DND-41 (cell line): ENCODE measurements around the gene BRMS1.
A peak's percentile ranks its signal among the peaks of the same experiment; 100 is the strongest.

Experiments
- ATAC-seq: fragments of 200-7000 bp; cut with Tn5 transposase; 3 replicates; pipeline ENCODE4 v1.9.1; 2021; ENCODE audit warnings: low read depth; ENCODE audit not compliant: insufficient read depth
- DNase-seq: peaks from one replicate; pipeline ENCODE4 v3.0.0-alpha.2; 2020
- H2AFZ ChIP-seq: 2 replicates; pipeline ENCODE4 v1.6.0; 2012; ENCODE audit warnings: low read depth, low read length
- H3K27ac ChIP-seq: 2 replicates; pipeline ENCODE4 v1.5.1; 2012; ENCODE audit warnings: low read length, inconsistent platforms
- H3K27me3 ChIP-seq: fragments of 200-600 bp; sonication (generic); 2 replicates; pipeline ENCODE4 v1.6.0; 2012; ENCODE audit warnings: low read length, mild to moderate bottlenecking, inconsistent platforms; ENCODE audit not compliant: insufficient read depth, poor library complexity
- H3K36me3 ChIP-seq: 2 replicates; pipeline ENCODE4 v1.5.1; 2012; ENCODE audit warnings: low read length, inconsistent platforms; ENCODE audit not compliant: insufficient read depth
- H3K4me1 ChIP-seq: 2 replicates; pipeline ENCODE4 v1.5.1; 2012; ENCODE audit warnings: mild to moderate bottlenecking, low read length; ENCODE audit not compliant: insufficient read depth
- H3K4me2 ChIP-seq: 2 replicates; pipeline ENCODE4 v1.6.0; 2012; ENCODE audit warnings: mild to moderate bottlenecking, moderate library complexity, low read length, inconsistent platforms; ENCODE audit not compliant: insufficient read depth
- H3K4me3 ChIP-seq, 2 experiments: fragments of 200-600 bp in 1 of 2; shearing (Covaris generic) in 1 of 2; 2 replicates each; pipeline ENCODE4 v1.5.1; 2012 to 2016; ENCODE audit warnings: inconsistent platforms in 2 of 2, low read length in 2 of 2, mild to moderate bottlenecking in 2 of 2, low read depth in 1 of 2, moderate library complexity in 1 of 2
- H3K79me2 ChIP-seq: 2 replicates; pipeline ENCODE4 v1.6.0; 2012; ENCODE audit warnings: low read length, inconsistent platforms; ENCODE audit not compliant: insufficient read depth
- H3K9ac ChIP-seq: 2 replicates; pipeline ENCODE4 v1.6.0; 2012; ENCODE audit warnings: low read depth, mild to moderate bottlenecking, inconsistent platforms, low read length, moderate library complexity
- H3K9me3 ChIP-seq: 2 replicates; pipeline ENCODE4 v1.5.1; 2012; ENCODE audit warnings: low read length, moderate library complexity, mild to moderate bottlenecking, inconsistent platforms; ENCODE audit not compliant: insufficient read depth, severe bottlenecking
- H4K20me1 ChIP-seq: 2 replicates; pipeline ENCODE4 v1.6.0; 2012; ENCODE audit warnings: low read length; ENCODE audit not compliant: insufficient read depth
- CTCF ChIP-seq: IDR thresholded peaks from 2 replicates; pipeline ENCODE4 v1.5.1; 2012; ENCODE audit warnings: borderline replicate concordance, low read length, moderate library complexity, mild to moderate bottlenecking; ENCODE audit not compliant: poor library complexity, severe bottlenecking; ENCODE audit errors: extremely low read depth
- EZH2 ChIP-seq: IDR thresholded peaks from 3 replicates; pipeline ENCODE4 v1.6.1; 2012; ENCODE audit warnings: borderline replicate concordance, low read depth, mild to moderate bottlenecking, moderate library complexity, low read length, inconsistent platforms; ENCODE audit not compliant: severe bottlenecking

BRMS1 gene

GRCh38 chr11:66347425-66348276 is 2.7 kb upstream of the BRMS1 start, which contains the start of gene B4GAT1:
TSS of gene B4GAT1 (minus strand) at chr11:66347629. CDS start at chr11:66347545, 84 bp downstream.
- H3K4me3 ChIP-seq: peak within 1 kb of the TSS; percentile 27 to 92; a peak in 3 of 4 replicates
- peak within 1 kb of the TSS; percentile 78 for H3K4me2 ChIP-seq
- peaks cover 56% of the 10 kb centered on the region for H3K4me1 ChIP-seq
- peak within 1 kb of the TSS; percentile 82 for H3K9ac ChIP-seq
- peaks cover 4% of the 10 kb centered on the region; the same call in 1 of the 2 replicates for H4K20me1 ChIP-seq
- TF ChIP-seq CTCF (no peak), EZH2 (no peak)
- H3K27ac ChIP-seq: peak within 1 kb of the TSS; percentile 71
- H3K9me3 ChIP-seq: no peaks in the 10 kb centered on the region
- peaks cover 52% of the 10 kb centered on the region for H3K79me2 ChIP-seq
- peaks cover 6% of the 10 kb centered on the region for H3K36me3 ChIP-seq
- H3K27me3 ChIP-seq: no peaks in the 10 kb centered on the region
- H2AFZ ChIP-seq: peak within 1 kb of the TSS; percentile 80
- ATAC-seq (peak; percentile 65), DNase-seq (peak; percentile 83)

- Histone ChIP-seq H3K27me3 (no peaks in the 10 kb centered on the region), H3K27ac (peak overlapping the region; percentile 70), H2AFZ (peak overlapping the region; percentile 69), H3K79me2 (peaks cover 53% of the 10 kb centered on the region), H3K4me3 (peak overlapping the region; percentile 27 to 92; a peak in 3 of 4 replicates), H4K20me1 (peaks cover 4% of the 10 kb centered on the region; the same call in 1 of the 2 replicates), H3K4me2 (peak overlapping the region; percentile 78), H3K4me1 (peaks cover 56% of the 10 kb centered on the region), H3K9me3 (no peaks in the 10 kb centered on the region), H3K36me3 (peaks cover 12% of the 10 kb centered on the region), H3K9ac (peak overlapping the region; percentile 82)
- DNase-seq (no peak), ATAC-seq (no peak)
- no peak for TF ChIP-seq EZH2
- no peak for TF ChIP-seq CTCF
Observed at GRCh38 chr11:66346476-66347424, 1.8 kb upstream of the BRMS1 start.

- peak overlapping the region; percentile 85 for H2AFZ ChIP-seq
- peaks cover 4% of the 10 kb centered on the region for H4K20me1 ChIP-seq
- peak overlapping the region; percentile 82 to 92 for H3K4me3 ChIP-seq
- peaks cover 53% of the 10 kb centered on the region for H3K79me2 ChIP-seq
- H3K27me3 ChIP-seq: no peaks in the 10 kb centered on the region
- TF ChIP-seq EZH2 (no peak), CTCF (no peak)
- ATAC-seq (peak; percentile 37), DNase-seq (no peak)
- H3K9ac ChIP-seq: peak overlapping the region; percentile 82
- peaks cover 56% of the 10 kb centered on the region for H3K4me1 ChIP-seq
- H3K27ac ChIP-seq: peak overlapping the region; percentile 84
- peak overlapping the region; percentile 78 for H3K4me2 ChIP-seq
- no peaks in the 10 kb centered on the region for H3K9me3 ChIP-seq
- peaks cover 27% of the 10 kb centered on the region for H3K36me3 ChIP-seq
Observed at GRCh38 chr11:66345316-66345649, 379 bp upstream of the BRMS1 start.
